GM19193 (cell line): ENCODE data around the gene VIPR1.

Experiments used
- POLR2A ChIP-seq: IDR thresholded peaks from 4 replicates; pipeline ENCODE4 v1.6.1; 2011; ENCODE audit not compliant: insufficient read depth, insufficient read length; ENCODE audit errors: extremely low read depth

The VIPR1 gene

DNA sequence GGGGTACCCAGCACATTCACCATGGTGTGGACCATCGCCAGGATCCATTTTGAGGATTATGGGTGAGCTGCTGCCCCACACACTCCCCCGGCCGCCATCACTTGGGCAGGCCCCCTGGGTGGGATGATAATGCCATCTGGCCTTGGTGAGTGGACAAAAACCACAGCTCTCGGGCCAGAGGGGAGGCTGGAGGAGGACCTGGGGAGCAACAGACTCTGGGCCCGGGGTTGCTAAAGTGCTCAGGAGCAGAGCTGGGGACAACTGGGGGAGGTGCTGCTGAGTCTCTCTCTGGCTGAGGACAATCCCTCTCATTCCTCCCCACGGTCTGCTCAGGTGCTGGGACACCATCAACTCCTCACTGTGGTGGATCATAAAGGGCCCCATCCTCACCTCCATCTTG, 29.0 kb downstream of the VIPR1 start:
- no peak for TF ChIP-seq POLR2A

DNA sequence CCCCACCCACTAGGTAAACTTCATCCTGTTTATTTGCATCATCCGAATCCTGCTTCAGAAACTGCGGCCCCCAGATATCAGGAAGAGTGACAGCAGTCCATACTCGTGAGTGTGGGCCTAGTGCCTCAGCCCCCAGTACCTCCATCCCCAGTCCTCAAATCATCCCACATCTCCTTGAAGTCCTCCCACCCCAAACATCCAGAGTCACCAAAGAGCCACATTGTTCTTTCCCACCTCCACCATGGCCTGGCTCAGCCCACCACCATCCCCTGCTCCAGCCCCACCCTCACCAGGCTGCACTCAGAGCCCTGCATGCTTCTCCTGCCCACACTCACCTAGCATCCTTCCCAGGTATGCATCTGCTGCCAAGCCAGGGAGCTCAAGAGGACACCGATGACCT, 29.8 kb downstream of the VIPR1 start:
- no peak for TF ChIP-seq POLR2A

DNA sequence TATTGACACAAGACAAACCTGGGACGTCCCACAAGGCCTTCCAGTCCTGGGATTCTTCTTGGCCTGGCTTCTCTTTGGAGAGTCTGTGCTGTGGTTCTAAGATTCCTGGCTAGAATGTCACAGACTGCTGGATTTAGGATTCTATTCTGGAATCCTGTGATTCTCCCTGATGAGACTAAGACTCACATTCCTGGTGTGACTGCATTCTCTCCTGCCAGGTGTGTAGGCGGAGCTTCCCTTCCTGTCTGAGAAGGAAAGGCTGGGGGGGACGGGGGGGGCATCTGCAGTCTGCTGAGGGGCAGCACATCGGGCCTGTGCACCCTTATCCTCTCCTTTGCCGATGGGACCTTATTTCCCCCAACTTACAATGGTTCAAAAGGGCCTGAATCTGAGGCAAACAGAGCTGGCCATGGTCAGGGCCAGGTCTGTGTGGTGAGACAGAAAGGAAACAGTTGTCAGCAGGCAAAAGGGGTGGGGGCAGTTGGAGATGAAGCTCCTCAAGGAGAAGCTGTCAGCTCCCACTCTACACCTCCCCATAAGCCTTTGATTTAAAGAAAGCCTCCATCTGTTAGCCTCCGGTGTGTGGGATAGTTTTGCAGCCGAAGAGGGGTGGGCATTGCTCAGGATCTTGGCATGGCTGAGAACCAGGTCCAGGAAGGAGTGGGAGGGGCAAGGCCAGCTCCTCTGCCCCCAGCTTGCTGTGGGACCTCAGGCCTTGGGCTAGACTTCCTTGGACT, 30.9 kb downstream of the VIPR1 start:
- no peak for TF ChIP-seq POLR2A

DNA sequence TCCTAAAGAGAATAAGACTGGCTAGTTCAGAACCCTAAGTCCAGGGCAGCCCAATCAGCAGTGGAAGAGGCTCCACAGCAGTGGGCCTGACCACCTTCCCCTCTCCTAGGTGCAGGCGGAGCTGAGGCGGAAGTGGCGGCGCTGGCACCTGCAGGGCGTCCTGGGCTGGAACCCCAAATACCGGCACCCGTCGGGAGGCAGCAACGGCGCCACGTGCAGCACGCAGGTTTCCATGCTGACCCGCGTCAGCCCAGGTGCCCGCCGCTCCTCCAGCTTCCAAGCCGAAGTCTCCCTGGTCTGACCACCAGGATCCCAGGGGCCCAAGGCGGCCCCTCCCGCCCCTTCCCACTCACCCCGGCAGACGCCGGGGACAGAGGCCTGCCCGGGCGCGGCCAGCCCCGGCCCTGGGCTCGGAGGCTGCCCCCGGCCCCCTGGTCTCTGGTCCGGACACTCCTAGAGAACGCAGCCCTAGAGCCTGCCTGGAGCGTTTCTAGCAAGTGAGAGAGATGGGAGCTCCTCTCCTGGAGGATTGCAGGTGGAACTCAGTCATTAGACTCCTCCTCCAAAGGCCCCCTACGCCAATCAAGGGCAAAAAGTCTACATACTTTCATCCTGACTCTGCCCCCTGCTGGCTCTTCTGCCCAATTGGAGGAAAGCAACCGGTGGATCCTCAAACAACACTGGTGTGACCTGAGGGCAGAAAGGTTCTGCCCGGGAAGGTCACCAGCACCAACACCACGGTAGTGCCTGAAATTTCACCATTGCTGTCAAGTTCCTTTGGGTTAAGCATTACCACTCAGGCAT, 33.7 kb downstream of the VIPR1 start:
- TF ChIP-seq POLR2A = no peak

DNA sequence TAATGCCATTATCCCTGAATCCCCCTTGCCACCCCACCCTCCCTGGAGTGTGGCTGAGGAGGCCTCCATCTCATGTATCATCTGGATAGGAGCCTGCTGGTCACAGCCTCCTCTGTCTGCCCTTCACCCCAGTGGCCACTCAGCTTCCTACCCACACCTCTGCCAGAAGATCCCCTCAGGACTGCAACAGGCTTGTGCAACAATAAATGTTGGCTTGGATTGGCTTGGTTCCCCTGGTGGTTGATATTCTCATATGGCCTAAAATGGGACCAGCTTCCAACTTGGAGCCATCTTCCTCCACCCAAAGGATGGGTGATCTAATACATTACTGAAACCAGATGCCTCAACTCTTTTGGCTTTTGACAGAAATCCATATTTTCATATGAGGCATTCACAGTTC, 34.9 kb downstream of the VIPR1 start:
- TF ChIP-seq POLR2A = no peak

DNA sequence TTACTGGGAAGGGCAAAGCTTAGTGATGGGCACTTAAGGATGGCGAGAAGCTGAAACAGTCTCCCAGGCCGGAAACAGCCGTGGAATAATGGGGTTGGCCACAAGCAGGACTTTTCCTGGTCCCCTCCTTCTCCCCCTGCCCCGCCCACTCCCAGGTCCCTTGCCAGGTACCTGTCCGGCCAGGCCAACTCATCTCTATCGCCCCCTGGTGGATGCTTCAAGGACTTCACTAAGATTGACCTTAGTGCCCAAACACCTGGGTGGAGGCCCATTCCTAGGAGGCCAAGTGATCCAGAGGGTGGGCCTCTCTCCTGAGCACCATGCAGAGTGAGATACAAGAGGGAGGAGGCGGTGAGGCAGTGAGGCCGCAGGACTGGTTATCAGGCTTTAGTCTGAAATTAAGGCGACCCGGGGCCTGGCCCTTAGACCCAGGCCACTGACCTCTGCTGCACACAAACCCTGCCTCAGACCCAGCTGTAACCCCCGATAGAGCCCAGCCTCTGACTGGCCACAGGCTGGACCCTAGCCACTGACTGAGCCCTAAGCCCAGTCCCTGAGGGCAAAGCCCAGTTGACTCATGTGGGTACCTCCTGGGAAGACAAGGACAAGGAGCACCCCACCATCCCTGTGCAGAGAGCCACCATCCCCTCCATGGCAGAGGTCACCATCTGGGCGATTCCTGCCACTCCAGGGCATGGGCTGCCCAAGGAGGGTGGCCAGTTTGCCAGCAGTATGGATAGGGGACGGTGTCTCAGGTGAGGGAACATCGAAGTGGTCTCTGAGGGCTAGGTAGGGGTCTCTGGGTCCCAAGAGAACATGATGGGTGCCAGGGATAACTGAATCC, 37.6 kb downstream of the VIPR1 start:
- TF ChIP-seq POLR2A = no peak

DNA sequence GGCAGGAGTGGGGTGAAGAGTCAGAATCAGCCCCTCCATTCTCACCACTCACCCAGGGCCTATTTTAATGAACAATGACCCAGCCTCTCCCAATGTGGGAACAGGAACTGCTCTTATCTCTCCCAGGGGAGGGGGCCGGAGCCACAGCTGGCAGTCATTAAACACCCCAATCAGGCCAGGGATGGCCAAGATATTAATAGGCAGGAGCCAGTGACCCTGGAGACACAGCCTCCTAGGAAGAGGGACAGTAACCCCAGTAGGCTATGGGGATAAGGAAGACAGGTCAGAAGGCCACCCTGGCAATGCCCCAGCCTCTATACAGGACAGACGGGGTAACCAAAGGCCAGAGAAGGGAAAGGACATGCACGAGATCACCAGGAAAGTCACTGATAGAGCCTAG, 38.6 kb downstream of the VIPR1 start:
- no peak for TF ChIP-seq POLR2A

DNA sequence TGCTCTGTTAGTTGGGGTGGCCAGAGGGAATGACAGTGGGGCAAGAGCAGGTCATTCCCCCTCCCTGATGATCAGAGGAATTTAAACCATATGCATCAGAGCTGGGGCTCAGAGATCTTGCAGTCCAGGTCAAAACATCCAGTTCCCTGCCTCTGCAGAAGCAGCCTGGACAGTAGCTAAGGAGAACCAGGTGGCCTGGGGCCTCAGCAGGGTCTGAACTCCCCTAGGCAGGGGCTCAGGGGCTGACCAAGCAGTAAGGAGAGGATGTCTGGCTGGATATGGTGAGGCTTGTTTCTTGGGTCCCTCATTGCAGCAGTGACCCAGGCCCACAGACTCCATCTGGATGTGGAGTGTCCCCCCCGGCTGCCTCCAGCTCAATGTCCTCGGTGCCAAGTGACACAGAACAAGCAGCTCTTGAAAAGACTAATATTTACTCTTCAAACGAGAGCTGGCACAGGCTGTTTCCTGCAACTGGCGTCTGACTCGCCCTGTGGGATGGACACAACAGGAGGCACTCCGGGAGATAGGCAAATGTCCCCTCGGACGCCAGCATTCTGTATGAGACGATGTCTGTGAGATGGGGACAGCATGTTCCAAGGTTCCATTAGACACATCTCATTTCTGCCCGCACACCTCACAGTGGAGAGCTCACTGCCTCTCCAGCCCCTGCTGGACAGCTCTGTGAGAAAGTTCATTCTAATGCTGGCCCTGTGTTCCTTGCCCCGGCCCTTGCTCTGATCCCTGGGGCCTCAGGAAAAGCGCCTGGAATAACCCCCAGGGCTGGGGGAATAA, 42.2 kb downstream of the VIPR1 start:
- no peak for TF ChIP-seq POLR2A

DNA sequence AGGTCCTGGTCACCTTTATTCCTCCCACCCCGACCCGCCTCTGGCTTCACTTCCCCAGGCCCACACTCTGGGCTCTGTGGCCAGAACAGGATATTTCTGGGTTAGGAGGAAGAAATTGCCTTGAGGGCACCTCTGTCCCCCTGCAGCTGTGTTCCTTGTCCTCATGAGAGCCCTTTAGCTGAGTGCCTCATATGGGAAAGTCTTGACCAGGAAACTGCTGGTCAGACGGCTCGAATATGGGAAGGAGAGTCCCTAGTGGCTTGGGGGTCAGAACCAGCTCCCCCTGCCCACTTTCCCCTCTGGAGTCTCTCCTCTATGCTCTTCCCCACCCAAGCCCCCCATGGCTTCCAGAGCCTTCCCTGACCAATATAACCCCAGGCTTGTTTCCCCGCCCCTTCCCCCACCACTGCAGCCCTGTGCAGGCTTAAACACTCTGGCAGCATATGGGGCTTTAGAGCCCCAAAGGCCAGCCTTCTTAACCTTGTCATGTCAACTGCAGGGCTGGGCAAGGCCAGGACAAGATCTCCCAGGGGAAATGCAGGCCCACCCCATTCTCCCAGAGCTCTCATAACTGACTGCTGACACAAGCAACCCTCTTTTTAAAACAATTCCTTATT, 42.9 kb downstream of the VIPR1 start:
- no peak for TF ChIP-seq POLR2A

DNA sequence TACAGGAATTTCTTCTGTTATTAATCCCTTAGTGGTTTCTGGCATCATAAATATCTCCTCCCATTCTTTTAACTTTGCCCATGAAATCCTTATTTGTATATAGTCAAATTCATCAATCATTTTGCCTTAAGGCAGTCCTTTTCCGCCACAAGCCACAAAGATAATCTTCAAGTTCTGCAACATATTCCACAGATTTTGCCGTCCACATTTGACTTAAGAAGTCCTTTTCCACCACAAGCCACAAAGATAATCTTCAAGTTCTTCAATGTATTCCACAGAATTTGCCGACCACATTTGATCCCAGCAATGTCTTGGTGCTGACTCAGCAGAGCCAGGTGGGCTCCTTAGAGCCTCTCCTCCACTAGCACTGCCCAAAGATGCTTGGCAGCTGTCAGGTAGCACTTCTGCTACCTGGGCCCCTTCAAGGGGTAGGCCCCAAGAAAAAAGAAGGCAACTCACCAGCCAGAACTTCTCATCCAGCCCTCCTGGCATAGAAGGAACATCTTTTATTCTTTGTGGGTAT, 44.3 kb downstream of the VIPR1 start:
- no peak for TF ChIP-seq POLR2A

DNA sequence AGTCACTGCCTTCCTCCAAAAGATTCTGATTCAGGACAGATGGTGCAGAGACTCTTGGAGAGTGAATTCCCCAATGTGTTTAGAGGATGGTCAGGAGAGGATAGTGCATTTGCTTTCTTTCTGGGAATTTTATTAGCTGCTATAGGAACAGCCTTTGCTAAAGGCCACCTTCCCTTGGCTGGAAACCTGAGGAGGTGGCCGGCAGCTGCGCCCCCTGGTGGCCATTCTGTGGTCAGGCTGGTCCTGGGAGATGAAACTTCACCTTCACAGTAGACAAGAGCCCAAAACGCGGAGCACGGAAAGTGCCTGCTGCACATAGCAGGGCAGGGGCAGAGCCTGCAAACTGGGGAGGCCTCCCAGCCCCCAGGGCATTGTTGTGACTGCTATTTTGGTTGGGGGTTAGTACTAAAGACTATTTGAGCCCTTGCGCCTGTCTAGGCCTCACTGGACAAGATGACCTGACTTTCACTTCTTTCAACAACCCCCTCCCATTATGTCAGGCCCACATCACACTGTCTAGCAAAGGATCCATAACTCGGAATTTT, 45.0 kb downstream of the VIPR1 start:
- no peak for TF ChIP-seq POLR2A

DNA sequence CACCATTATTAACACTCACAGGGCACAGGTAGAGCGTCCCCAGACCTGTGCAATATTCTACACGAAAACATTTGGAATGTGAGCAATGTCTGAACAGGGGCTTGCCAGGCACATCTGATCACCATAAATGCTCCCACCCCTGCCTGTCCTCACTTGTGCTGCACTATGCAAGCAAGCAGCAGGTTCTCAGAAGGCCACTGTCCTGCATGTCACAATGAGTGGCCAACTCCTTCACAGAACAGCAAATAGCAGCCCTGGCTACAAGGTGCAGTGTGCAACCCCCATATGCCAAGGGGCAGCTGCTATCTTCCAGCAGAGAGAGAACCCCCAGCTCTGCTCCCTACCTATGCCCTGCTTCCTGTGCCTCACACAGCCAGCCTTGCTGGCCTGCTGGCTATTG, 46.7 kb downstream of the VIPR1 start:
- TF ChIP-seq POLR2A = no peak

DNA sequence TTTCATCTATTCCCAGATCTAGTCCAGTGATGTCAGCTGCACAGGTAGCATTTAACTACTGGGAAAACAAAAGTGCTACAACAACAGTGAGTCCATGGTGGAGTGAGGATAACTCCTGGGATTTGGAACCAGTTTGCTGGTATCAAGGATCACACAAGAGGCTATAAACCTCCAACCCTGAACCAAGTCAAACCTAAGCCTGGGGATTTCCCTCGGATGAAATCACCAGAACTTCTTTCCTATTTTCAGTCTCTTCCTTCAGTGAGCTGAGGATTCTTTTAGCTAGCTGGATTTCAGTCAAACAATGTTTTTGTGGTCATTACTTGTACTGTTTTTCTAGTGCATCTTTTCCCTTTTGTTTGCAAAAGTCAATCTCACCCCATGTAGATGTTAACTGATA, 47.8 kb downstream of the VIPR1 start:
- TF ChIP-seq POLR2A = no peak

DNA sequence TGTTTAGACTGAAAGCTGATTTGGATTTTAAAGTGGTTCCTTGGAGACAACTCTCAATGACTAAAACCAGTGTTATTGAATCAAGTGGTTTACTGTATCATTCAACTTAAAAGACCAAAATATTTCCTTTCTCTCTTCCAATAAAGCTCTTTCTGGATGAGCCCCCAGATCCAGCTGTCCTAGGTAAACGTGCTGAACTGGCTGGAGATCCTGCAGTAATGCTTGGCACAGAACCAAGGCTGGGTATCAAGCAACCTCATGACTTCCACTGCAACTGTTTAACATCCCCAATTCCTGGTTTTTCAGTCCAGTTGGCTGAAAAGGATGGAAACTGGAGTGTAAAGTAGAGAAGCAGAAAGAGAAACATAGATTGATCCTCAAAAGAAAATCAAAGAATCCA, 50.4 kb downstream of the VIPR1 start:
- no peak for TF ChIP-seq POLR2A
